Parathyroid adenoma (tissue), 2 donors: ENCODE data around the gene BICRAL.

Experiments
- H2AFZ ChIP-seq: fragments of 300-600 bp; sonication (generic); one replicate; pipeline ENCODE4 v1.7.0; 2017; ENCODE audit warnings: antibody characterized with exemption, mild to moderate bottlenecking
- H3K27ac ChIP-seq: fragments of 300-600 bp; sonication (generic); one replicate; pipeline ENCODE4 v1.7.0; 2017
- H3K27me3 ChIP-seq: fragments of 300-600 bp; sonication (generic); one replicate; pipeline ENCODE4 v1.7.0; 2017; ENCODE audit warnings: low read length; ENCODE audit not compliant: control insufficient read depth, insufficient read depth
- H3K36me3 ChIP-seq: fragments of 300-600 bp; sonication (generic); one replicate; pipeline ENCODE4 v1.7.0; 2017; ENCODE audit warnings: low read length; ENCODE audit not compliant: control insufficient read depth, insufficient read depth
- H3K4me1 ChIP-seq: fragments of 300-600 bp; sonication (generic); one replicate; pipeline ENCODE4 v1.7.0; 2017; ENCODE audit warnings: control low read depth
- H3K4me2 ChIP-seq: fragments of 300-600 bp; sonication (generic); one replicate; pipeline ENCODE4 v1.7.0; 2017; ENCODE audit warnings: low read length
- H3K4me3 ChIP-seq: fragments of 300-600 bp; sonication (generic); one replicate; pipeline ENCODE4 v1.7.0; 2017; ENCODE audit warnings: low read depth, low read length
- H3K79me2 ChIP-seq: fragments of 300-600 bp; sonication (generic); one replicate; pipeline ENCODE4 v1.7.0; 2017; ENCODE audit warnings: control low read depth
- H3K9ac ChIP-seq: fragments of 300-600 bp; sonication (generic); one replicate; pipeline ENCODE4 v1.7.0; 2017; ENCODE audit warnings: mild to moderate bottlenecking
- H3K9me3 ChIP-seq: fragments of 300-600 bp; sonication (generic); one replicate; pipeline ENCODE4 v1.7.0; 2017; ENCODE audit warnings: low read length; ENCODE audit not compliant: control insufficient read depth
- TF ChIP-seq, protein P1 (sequence below): fragments of 300-600 bp; sonication (generic); IDR thresholded peaks from one replicate; pipeline ENCODE4 v1.7.0; 2017; ENCODE audit warnings: antibody characterized with exemption, mild to moderate bottlenecking
- donor health status: primary hyperparathyroidism.

BICRAL gene

GRCh38 chr6:42748203-42748898 lies 33.5 kb upstream of the BICRAL start:
- Histone ChIP-seq H3K36me3 (no peaks in the 10 kb centered on the region), H3K4me2 (no peak overlapping the region), H2AFZ (no peak overlapping the region), H3K9me3 (no peaks in the 10 kb centered on the region), H3K4me3 (no peak overlapping the region), H3K79me2 (peaks cover 31% of the 10 kb centered on the region), H3K27me3 (no peaks in the 10 kb centered on the region), H3K9ac (no peak overlapping the region), H3K27ac (no peak overlapping the region), H3K4me1 (peaks cover 9% of the 10 kb centered on the region)
- TF ChIP-seq, protein P1, sequence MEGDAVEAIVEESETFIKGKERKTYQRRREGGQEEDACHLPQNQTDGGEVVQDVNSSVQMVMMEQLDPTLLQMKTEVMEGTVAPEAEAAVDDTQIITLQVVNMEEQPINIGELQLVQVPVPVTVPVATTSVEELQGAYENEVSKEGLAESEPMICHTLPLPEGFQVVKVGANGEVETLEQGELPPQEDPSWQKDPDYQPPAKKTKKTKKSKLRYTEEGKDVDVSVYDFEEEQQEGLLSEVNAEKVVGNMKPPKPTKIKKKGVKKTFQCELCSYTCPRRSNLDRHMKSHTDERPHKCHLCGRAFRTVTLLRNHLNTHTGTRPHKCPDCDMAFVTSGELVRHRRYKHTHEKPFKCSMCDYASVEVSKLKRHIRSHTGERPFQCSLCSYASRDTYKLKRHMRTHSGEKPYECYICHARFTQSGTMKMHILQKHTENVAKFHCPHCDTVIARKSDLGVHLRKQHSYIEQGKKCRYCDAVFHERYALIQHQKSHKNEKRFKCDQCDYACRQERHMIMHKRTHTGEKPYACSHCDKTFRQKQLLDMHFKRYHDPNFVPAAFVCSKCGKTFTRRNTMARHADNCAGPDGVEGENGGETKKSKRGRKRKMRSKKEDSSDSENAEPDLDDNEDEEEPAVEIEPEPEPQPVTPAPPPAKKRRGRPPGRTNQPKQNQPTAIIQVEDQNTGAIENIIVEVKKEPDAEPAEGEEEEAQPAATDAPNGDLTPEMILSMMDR: no peak

DNA sequence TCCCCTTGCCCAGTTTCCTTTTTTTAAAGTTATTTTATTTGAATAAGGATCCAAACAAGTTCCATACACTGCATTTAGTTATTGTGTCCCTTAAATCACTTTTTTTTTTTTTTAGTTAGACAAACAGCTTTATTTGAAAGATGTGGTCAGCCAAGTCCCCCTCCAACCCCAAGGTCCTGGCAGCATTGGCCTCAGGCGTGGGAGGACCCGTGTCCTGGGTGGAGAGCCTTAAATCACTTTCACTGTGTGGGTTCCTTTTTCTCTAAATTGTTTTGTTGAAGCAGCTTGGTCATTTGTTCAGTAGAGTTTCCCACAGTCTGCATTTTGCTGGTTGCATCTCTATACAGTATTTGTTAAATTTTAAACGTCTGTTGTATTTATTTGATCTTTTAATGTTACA lies 30.8 kb upstream of the BICRAL start:
- H3K79me2 ChIP-seq: peaks cover 17% of the 10 kb centered on the region
- TF ChIP-seq, protein P1: no peak
- no peak overlapping the region for H3K4me2 ChIP-seq
- H3K36me3 ChIP-seq: no peaks in the 10 kb centered on the region
- H2AFZ ChIP-seq: no peak overlapping the region
- H3K9me3 ChIP-seq: no peaks in the 10 kb centered on the region
- H3K4me1 ChIP-seq: peaks cover 3% of the 10 kb centered on the region
- H3K9ac ChIP-seq: no peak overlapping the region
- no peak overlapping the region for H3K27ac ChIP-seq
- H3K4me3 ChIP-seq: no peak overlapping the region
- no peaks in the 10 kb centered on the region for H3K27me3 ChIP-seq

- TF ChIP-seq, protein P1: no peak
- peaks cover 17% of the 10 kb centered on the region for H3K79me2 ChIP-seq
- H3K4me1 ChIP-seq: no peaks in the 10 kb centered on the region
- no peaks in the 10 kb centered on the region for H3K36me3 ChIP-seq
- H3K27me3 ChIP-seq: no peaks in the 10 kb centered on the region
- H3K9me3 ChIP-seq: no peaks in the 10 kb centered on the region
- no peak overlapping the region for H3K4me3 ChIP-seq
- no peak overlapping the region for H3K4me2 ChIP-seq
- H2AFZ ChIP-seq: no peak overlapping the region
- H3K27ac ChIP-seq: no peak overlapping the region
- H3K9ac ChIP-seq: no peak overlapping the region
Observed at GRCh38 chr6:42754759-42755158, 27.1 kb upstream of the BICRAL start.

DNA sequence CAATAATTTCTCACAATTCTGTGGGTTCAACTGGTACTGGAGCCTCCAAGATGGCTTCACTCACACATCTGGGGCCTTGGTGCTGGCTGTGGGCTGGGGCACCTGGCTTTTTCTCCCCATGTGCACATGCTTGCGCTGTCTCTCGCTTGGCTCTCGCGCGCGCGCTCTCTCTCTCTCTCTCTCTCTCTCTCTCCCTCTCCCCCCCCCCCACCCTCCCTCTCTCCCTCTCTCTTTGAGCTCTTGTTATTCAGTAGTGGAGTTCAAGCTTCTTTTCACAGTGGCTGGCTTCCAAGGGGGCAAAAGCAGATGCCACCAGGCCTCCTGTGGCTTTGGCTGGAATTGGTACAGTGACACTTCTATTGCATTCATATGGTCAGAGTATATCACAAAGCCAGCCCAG lies 25.1 kb upstream of the BICRAL start:
- H3K4me1 ChIP-seq: no peaks in the 10 kb centered on the region
- no peaks in the 10 kb centered on the region for H3K27me3 ChIP-seq
- H3K9ac ChIP-seq: no peak overlapping the region
- no peaks in the 10 kb centered on the region for H3K9me3 ChIP-seq
- no peaks in the 10 kb centered on the region for H3K36me3 ChIP-seq
- no peak overlapping the region for H3K27ac ChIP-seq
- no peak overlapping the region for H3K4me3 ChIP-seq
- peaks cover 11% of the 10 kb centered on the region for H3K79me2 ChIP-seq
- TF ChIP-seq, protein P1: no peak
- no peak overlapping the region for H3K4me2 ChIP-seq
- H2AFZ ChIP-seq: no peak overlapping the region
